HG03565 (cell line): Measurements from ENCODE around the gene TRERF1.
"Not testable (repeated sequence)": the region's sequence is repeated elsewhere in the genome, so short reads cannot be mapped to it uniquely, and the experiment has no call there.

ENCODE experiments used
- ATAC-seq: cut with Tn5 transposase; IDR thresholded peaks from one replicate; pipeline ENCODE4 v1.9.1; 2021; ENCODE audit warnings: mild to moderate bottlenecking, moderate library complexity; ENCODE audit not compliant: unreplicated experiment

TRERF1 gene

DNA sequence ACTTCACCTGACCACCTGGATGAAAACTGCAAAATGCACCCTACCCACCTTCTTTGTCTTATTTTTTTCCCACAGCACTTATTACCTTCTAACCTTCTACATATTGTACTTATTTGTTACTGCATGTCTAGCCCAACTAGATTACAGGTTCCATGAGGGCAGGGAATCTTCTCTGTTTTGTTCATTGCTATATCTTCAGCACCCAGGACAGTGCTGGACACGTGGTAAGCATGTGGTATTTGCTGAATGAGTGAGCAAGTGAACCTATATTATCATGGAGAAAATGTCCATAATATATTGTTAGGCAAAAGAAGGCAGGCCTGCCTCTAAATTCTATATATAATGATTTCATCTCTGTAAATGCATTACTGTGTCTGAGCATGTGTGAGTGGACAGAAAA is 107.0 kb downstream of the TRERF1 start:
- no peak for ATAC-seq

DNA sequence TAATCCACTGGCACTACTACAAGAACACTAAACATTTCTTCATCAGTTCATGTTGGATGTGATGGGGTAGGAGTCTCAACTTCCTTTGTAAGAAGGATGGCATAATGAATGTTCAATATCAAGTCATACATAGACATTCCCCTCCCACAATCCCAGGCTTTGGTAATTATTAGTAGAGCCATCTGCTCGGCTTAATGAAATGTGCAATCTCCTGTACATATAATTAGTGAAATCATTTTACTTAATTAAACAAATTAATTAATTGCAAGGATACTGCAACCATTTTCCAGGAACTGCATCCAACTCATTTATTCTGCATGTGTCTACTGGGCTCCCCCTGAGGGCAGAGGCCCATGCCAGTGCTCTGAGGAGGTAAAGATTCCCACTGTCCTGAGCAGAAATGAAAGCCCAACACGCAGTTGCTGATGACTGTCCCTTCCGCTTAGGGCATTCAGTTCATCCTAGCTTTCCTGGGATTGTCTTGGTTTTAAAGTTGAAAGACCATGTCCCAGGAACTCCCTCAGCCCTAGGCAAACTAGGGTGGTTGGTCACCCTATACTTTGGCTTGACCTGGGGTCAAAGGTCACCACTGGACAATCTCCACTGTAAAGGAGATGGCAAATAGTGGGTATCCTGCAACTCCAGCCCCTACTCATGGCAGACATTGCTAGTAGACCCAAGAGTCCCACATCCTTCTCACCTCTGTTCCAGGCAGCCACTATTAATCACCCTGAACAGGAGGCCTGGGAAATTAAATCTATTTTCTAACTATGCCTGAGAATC is 109.8 kb downstream of the TRERF1 start:
- ATAC-seq = no peak

DNA sequence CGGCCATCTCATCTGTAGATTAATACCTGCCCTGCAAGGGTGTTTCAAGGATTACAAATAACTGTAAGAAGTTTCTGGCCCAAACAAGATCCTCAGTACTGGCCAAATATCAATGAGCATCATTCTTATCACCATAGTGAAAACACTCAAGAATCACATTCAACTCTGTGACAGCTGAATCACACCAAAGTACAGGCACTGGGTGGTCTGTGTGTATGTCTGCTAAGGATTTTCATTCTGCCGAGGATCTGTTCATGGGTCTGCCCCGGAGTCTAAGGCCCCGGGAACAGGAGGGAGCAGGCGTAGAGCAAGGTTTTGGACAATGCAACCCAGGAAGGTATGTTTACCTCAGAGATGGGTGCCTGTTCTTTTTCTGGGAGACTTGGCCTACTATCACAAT is 110.5 kb downstream of the TRERF1 start:
- no peak for ATAC-seq

DNA sequence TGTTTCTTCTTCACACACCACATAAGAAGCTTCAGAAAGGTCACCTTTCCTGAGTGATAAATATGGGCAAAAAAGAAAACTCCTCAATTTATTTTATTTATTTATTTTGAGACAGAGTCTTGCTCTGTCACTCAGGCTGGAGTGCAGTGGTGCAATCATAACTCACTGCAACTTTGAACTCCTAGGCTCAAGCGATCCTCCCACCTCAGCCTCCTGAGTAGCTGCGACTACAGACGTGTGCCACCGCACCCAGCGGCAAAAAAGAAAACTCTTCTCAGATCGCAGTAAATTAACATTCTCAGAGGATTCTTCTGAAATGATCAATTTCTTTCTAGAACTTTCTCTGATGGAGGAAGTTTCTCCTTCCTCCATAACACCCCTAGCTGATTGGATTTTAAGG is 111.2 kb downstream of the TRERF1 start:
- no peak for ATAC-seq

DNA sequence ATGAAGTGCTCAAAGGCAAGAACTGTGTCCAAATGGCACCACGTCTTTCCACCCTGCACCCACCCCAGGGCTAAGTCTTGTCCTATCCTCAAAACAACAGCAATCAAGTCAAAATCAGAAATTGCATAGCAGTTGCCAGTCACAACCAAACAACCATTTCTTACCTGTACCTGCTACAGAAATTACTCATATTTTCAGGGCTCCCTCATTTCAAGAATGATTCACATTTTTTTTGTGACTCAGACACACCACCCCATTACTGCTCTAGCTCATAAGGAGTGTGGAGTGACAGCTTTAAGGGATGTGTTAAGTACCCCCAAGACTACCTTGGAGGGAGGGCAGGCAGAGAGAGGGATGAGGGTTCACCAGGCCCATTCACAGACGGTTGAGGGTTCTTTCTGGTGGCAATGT is 111.7 kb downstream of the TRERF1 start:
- peak; percentile 57 for ATAC-seq

DNA sequence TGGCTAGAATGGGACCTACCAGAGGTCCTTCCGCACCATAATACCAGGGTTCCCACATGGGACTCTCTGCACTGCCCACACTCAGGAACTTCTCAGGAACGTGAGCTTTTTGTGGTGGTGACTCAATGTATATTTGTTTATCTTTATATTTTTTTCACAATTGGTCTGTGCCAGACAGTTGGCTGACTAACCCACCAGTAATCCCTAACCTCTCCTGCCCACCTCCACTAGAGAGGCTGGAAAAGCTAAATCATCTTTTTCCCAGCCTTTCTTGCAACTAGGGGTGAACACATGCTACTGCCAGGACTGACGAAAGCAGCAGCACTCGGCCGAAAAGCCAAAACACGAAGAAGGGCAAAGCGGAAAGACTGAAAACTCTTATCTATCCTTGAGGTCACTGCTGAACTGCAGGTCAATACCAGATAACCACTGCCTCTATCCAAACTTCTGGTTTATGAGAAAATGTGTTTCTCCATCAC is 112.9 kb downstream of the TRERF1 start:
- ATAC-seq = no peak

DNA sequence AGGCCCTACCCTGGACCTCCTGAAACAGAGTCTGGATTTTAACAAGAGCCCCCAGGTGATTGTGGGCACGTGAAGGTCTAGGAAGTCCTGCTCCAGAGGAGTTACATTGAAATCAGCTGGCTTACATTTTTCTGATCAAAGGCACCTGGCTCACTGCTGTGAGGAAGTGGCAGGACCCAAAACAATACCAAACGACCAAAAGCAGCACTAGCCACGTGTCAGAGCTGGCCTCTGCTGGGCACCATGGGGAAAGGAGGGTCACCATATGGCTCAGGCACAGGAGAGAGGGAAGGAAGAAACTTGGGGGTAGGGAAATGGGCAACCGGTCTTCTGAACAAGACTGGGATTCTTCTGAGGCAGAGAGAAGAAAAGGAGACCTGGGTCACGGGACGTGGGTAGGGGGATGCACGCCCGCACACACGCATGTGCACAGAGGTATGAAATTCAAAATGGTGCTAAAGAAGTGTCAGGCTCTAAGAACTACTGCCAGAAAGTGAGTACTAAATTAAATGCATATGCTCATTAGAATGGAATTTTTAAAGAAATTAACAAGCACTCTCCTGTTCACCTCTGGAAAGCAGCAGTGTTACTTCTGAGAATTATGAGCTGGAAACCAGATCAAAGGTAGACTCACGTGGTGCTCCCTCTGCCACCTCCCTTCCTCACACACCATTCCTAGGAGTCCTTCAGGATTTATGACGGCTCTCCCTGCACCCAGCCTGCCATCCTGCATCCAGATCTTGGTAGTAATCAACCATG is 113.6 kb downstream of the TRERF1 start:
- ATAC-seq = no peak

DNA sequence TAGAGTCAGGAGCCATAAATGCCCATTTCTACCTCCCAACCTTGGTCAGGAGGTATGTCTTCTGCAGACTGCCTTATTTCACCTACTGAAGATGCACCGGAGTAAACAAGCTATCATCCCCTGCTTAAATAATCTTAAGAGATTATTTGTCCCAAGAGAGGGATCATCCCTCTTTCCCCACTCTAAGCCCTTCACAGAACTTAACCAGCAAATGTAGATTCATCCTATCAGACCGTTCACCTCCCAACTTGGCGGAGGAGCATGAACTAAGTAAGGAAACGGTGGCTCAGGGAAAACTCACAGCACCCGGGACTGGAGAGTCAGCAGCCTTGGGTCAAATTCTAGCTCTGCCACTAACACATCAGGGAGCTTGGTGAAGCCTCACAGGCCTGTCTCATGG is 115.3 kb downstream of the TRERF1 start:
- no peak for ATAC-seq

DNA sequence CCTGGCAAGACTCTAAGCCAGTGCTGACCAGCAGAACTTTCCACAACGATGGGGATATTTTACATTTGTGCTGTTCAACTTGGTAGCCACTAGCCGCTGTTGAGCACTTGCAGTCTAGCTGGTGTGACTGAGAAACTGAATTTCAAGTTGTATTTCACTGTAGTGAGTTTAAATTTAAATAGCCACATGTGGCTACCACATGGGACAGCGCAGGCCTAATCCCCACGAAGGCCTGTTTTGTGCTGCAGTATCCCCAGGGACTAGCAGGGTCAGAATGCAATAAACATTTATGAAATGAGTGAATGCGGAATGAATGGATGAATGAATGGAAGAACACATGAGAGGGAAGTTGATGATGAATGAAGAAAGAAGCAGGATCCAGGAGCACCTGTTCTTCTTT is 115.8 kb downstream of the TRERF1 start:
- no peak for ATAC-seq

DNA sequence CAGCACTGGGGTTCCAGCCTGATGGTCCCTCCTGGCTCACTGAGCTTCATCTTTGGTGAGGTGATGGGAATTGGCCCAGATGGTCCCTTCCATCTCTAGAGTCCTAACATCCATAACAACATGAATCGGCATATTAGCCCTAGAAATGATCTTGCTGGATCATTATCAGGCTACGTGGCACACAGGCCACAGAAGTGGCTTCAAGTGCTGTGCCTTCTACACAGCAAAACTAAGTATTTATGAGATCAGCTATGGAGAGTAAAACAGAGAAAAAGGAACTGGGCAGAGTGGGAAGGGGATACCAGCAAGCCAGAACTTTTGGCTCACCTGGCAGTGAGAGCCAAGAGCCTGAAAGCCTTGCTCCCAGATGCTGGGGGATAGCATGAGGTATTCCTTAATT is 116.9 kb downstream of the TRERF1 start:
- no peak for ATAC-seq

DNA sequence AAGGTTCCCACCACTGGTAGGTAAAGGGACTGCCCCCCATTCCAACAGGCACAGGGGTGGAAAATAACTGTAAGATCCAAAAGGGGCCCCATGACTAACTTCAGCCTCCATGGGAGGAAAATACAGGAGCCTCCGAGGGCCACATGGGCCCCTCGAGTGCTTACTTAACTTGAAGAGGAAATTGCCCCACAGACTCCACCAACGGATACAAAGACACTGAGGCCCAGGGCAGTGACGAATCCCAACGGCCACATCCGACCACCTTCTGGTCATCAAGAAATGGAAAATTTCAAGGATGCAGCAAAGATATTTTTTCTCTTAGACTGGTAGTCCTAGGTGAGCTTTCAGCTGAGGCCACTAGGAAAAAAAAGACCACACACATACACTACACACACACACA is 118.1 kb downstream of the TRERF1 start:
- ATAC-seq = no peak

DNA sequence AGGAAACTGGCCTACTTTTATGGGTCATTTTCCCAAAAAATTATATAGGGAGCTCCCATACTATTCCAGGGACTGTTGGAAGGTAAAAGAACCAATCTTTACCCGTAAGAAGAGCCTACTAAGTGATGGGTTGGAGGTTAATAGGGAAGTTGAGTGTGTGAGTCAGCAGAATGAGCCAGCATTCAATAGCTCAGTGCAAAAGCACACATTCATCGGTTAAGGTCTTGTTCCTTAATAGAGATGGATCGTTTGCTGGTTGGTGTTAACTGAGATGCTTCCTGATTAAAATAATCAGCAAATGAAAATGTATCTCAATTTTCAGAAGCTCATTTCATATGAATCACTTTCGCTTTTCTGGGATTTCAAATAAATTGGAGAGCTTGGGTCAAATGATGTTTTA is 118.8 kb downstream of the TRERF1 start:
- no peak for ATAC-seq

DNA sequence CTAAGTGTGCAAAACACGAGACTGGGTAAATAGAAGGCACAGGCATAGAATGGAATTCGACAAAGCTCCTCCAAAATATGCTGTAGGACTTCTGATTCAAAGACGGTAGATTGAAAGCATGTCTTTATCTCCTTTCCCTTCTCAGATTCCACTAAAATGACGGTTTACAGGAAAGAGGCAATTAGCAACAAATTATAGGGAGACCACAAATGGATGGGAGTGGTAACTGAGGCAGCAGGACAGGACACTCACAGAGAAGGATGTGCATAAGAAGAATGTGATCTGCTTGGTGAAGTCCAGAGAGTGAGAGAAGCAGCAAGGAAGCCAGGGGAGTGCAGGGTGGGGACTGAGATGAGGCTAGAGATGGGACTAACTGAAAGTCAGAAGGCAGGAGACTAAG is 120.7 kb downstream of the TRERF1 start:
- no peak for ATAC-seq

DNA sequence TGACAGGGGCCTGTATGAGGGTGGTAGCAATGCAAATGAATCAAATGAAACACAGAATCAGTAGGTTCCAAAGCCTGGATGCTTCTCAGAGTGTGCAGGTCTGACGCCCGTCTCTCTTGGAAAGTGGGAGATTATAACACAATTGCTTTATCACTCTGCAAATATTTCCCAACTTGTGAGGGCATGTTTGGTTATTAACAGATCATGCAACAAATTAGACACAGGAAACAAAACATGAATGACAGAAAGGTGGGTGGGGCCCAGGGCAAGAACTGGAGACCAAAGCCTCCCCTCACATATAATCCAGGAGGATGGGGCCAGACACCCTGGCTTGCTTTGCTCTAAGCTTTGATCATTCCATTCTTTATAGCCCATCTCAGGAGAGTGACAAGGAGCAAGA is 125.5 kb downstream of the TRERF1 start:
- no peak for ATAC-seq

DNA sequence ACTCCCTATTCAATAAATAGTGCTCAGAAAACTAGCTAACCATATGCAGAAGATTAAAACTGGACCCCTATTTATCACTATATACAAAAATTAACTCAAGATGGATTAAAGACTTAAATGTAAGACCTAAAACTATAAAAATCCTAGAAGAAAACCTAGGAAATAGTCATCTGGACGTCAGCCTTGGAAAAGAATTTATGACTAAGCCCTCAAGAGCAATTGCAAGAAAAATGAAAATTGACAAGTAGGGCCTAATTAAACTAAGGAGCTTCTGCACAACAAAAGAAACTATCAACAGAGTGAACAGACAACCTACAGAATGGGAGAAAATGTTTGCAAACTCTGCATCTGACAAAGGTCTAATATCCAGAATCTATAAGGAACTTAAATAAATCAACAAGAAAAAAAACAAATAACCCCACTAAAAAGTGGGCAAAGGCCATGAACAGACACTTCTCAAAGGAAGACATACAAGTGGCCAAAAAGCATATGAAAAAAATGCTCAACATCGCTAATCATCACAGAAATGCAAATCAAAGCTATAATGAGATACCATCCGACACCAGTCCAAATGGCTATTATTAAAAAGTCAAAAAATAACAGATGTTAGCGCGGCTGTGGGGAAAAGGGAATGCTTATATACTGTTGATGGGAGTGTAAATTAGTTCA is 126.9 kb downstream of the TRERF1 start:
- ATAC-seq = not testable (repeated sequence)

DNA sequence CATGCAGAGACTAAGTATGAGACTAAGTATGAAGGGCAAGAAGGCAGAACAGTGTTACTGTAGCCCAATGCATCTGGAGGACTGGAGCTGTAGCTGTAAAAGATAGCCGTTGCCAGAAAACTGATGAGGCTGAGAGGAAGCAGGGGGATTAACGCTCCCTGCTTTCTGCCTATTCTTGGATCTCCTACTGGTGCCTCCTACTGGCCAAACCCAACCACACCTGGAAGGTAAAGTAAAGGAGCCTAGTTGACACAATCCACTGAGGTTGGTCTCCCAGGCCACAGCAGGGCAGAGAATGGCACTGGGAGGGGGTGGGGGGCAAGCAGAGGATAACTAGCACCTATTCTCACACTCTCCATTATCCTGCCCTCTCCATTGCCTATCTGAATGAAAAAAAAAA is 129.1 kb downstream of the TRERF1 start:
- ATAC-seq = no peak

DNA sequence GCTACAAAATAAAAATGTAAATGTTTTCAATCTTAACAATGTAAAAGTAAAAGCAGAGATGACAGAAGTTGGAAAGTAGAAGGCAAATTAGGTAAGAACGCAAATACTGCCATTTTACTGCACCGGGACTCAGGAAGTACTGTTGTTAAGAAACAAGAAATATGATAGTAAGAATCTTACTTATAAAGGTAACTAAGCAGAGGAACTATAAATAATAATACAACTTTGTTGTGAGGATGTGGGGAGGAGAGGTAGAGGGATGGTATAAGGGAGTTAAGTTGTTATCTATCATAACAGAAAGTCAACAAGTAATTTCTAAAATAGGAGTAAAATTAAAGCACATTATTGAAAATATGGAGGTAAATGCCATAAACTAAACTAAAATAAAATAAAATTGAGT is 129.8 kb downstream of the TRERF1 start:
- no peak for ATAC-seq

DNA sequence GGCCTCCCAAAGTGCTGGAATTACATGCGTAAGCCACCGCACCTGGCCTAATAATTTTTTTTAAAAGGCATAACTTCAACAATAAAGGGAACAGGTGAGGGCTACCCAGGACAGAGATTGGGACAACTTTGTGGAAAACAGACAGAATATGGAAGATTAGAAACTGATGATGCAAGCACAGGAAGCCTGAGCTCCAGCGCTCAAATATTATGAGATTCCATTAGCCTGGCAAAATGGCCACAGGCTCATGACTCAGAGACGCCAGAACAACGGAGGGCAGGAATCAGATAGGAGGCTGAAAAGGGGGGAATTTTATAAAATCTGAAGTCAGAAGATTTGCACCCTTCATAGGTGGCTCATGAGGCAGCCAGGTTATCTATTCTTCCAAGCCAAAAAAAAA is 131.0 kb downstream of the TRERF1 start:
- no peak for ATAC-seq

DNA sequence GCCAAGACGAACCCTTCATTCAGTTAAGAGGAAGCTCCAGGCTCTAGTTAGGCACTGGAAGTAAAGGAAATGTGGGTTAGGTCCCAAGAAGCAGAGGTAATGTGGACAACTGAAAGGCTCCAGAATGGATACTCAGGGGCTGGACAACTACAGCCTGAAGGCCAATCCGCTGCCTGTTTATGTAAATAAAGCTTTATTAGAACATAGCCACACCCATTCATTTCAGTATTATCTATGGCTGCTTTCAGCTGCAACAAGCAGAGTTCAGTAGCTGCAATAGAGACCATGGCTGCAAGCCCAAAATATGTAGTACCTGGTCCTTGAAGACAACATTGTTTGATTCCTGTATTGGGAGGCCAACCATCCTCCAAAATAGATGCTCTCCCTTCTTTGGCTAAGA is 133.2 kb downstream of the TRERF1 start:
- no peak for ATAC-seq

DNA sequence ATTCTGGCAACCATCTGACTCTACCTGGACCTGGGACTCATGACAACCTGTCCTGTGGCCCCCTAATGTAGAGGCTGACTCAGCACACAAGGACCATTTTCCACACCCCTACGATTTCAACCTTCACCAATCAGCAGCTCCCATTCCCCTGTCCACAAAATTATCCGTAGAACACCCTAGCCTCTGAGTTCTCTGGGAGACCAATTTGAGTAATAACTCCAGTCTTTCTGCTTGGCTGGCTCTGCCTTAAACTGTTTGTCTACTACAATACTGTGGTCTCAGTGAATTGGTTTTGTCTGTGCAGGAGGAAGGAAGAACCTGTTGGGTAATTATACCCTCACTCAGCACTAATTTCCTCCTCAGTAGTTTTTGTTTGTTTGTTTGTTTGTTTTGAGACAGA is 134.7 kb downstream of the TRERF1 start:
- ATAC-seq = no peak

DNA sequence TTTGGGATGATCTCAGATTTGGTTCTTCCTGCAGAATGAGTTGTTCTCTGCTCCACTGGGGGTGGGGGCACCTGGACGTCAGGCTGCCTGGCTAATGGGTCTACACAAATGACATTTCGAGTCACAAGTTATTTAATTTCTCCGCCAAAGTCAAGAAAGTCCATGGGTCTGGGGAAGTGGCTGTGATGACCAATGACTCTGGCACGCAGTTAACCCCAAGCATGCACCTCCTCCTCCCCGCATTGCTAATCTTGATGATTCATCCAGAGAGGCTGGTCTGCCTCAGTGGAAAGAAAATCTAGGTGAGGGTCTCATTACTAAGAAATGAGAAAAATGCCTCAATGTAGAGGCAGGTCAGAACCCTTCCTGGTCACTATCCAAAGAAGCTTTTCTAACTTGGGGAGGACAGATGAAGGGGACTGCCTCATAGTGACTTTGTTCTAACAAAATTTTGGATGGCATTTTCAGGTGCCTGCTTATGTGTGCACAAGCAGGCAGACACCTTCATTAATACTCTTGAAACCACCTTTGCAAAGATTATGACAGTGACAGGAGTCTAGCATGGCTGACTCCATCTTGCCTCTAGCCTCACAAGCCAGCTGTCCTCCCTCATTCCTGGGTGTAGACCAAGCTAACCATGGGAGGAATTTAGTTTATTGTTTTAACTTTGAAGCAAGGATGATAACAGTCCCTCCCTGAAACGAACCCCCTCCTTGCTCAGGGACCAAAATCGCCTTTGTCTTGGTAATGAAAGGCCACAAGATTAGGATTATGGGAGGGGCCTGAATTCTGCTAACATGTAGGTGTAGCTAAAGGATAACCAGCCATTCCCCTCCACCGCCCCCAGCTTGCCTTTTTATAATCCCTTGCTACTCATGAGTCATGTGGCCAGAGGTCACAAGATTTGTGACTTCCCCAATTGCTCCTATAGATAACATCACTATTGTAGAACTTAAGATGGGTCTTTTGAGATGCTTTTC is 135.4 kb downstream of the TRERF1 start:
- ATAC-seq = no peak
